Endothelial cell of umbilical vein (primary cell): ENCODE data around the gene LAMC1.

ENCODE experiments used
- CTCF ChIP-seq, 2 donors: IDR thresholded peaks; 1 replicate in 1 of 2; 2 replicates in 1 of 2; pipeline ENCODE4 v1.5.1; 2011; ENCODE audit warnings: low read length in 2 of 2, mild to moderate bottlenecking in 2 of 2, moderate library complexity in 2 of 2, control low read depth in 1 of 2, inconsistent platforms in 1 of 2, low read depth in 1 of 2; ENCODE audit not compliant: insufficient read depth in 1 of 2; ENCODE audit errors: extremely low read depth in 1 of 2
- JUN ChIP-seq: IDR thresholded peaks from 2 replicates; pipeline ENCODE4 v1.6.1; 2011; ENCODE audit warnings: borderline replicate concordance, low read depth; ENCODE audit not compliant: insufficient read length, insufficient read depth
- POLR2A ChIP-seq: IDR thresholded peaks from 2 replicates; pipeline ENCODE4 v1.6.1; 2012; ENCODE audit warnings: low read depth, mild to moderate bottlenecking, control low read depth, low read length

GRCh38 chr1:183077097-183077496 is 53.9 kb downstream of the LAMC1 start:
- TF ChIP-seq POLR2A: no peak
- TF ChIP-seq CTCF (IDR thresholded peaks at IDR 0.05; ENCODE audit: extremely low read depth in 1 of 2, insufficient read depth in 1 of 2, low read depth in 1 of 2, low read length in 2 of 2): no peak
- TF ChIP-seq JUN: no peak
